ENCODE measurements around the gene ORM2. TPM values are rescaled to one million over a fixed set of nuclear protein-coding genes. Genes with fewer than 3 reads are reported as not detected.

ORM2 gene
- total RNA-seq, 1 donor from 2014 or later: not detected

DNA sequence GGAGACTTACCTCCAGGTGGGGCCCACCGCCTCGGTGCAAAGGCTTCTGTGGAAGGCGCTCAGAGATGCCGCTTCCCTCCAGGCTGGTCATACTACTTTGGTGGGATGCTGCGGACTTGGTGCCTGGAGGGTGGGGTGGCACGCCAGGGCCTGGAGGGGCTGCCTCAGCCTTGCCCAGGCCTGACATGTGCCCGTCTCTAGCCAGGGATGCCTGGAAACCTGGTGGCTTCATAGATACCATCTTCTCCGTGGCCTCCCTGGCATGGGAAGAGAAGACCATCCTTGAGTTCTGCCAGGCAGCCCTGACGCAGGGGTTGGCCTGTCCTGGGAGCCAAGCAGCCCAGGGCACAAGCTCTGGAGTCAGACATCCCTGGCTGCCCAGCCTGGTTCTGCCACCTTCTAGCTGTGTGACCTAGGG lies 28.3 kb downstream of the ORM2 start:
- ATAC-seq (ENCODE audit: low read depth) (no peak), DNase-seq (no peak)
- CTCF ChIA-PET: no interaction called here
- Mint-ChIP-seq H3K9me3 (no peaks in the 10 kb centered on the region), H3K4me3 (no peak overlapping the region), H3K27ac (peak overlapping the region; percentile 82), H3K4me1 (peaks cover 21% of the 10 kb centered on the region), H3K36me3 (ENCODE audit: low read depth) (peaks cover 94% of the 10 kb centered on the region), H3K27me3 (no peaks in the 10 kb centered on the region)
- TF ChIP-seq, protein P1, sequence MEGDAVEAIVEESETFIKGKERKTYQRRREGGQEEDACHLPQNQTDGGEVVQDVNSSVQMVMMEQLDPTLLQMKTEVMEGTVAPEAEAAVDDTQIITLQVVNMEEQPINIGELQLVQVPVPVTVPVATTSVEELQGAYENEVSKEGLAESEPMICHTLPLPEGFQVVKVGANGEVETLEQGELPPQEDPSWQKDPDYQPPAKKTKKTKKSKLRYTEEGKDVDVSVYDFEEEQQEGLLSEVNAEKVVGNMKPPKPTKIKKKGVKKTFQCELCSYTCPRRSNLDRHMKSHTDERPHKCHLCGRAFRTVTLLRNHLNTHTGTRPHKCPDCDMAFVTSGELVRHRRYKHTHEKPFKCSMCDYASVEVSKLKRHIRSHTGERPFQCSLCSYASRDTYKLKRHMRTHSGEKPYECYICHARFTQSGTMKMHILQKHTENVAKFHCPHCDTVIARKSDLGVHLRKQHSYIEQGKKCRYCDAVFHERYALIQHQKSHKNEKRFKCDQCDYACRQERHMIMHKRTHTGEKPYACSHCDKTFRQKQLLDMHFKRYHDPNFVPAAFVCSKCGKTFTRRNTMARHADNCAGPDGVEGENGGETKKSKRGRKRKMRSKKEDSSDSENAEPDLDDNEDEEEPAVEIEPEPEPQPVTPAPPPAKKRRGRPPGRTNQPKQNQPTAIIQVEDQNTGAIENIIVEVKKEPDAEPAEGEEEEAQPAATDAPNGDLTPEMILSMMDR (IDR thresholded peaks at IDR 0.05): no peak
- intact Hi-C loops (cut with micrococcal nuclease): no loop called here
- POLR2A ChIA-PET: interaction anchor here (1.4 to 1.6 kb wide), 2 partner anchors 15 to 30 kb away, joined by 4 to 5 read pairs; partner anchors contain the start of gene AKNA

DNA sequence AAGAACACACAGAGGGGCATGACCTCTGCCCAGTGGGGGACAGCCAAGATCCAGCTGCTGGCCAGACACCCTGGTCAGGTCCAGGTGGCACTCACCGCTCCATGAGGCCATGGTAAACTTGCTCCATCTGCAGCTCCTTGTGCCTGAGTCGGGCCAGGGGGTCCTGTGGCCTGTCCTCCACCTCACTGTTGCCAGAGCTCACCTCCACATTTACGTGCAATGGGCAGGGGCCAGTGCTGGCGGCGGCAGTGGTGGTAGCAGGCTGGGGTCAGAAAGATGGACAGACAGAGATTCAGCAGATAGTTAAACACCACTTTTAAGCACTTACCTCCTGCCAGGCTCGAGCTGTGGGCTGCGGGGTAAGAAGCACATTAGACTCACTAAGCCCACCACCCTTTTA lies 30.1 kb downstream of the ORM2 start:
- TF ChIP-seq, protein P1 (IDR thresholded peaks at IDR 0.05): no peak
- DNase-seq (no peak), ATAC-seq (ENCODE audit: low read depth) (no peak)
- CTCF ChIA-PET: no interaction called here
- Mint-ChIP-seq H3K4me3 (no peak overlapping the region), H3K9me3 (peaks cover 3% of the 10 kb centered on the region), H3K36me3 (ENCODE audit: low read depth) (peaks cover 99% of the 10 kb centered on the region), H3K27me3 (no peaks in the 10 kb centered on the region), H3K27ac (peak overlapping the region; percentile 65), H3K4me1 (peaks cover 39% of the 10 kb centered on the region)
- POLR2A ChIA-PET: no interaction called here
- intact Hi-C loops (cut with micrococcal nuclease): no loop called here

DNA sequence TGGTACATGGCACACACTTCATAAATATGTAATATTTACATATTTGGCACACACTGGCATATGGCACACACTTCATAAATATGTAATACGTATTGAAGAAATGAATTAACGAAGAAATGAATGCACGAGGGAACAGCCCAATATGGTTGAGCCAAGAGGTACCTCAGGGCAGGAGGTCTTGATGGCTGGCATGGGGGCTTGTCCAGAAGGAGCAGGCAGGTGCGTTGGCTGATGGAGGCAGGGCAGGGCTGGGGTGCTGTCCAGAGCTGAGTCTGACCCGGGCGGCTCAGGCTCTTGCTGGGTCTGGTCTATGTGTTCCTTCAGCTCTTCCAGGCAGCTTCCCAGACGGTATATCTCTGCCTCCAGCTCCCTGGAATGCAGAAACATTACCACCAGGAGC lies 31.9 kb downstream of the ORM2 start:
- DNase-seq (no peak), ATAC-seq (ENCODE audit: low read depth) (no peak)
- intact Hi-C loops (cut with micrococcal nuclease): no loop called here
- peaks cover 95% of the 10 kb centered on the region for H3K36me3 Mint-ChIP-seq (ENCODE audit: low read depth)
- H3K27me3 Mint-ChIP-seq: no peaks in the 10 kb centered on the region
- ChIA-PET POLR2A (interaction anchor here (1.5 to 15.2 kb wide), 4 partner anchors 8 to 31 kb away, joined by 4 to 913 read pairs (median 34); partner anchors contain the start of gene AKNA), CTCF (no interaction called here)
- no peak overlapping the region for H3K4me3 Mint-ChIP-seq
- TF ChIP-seq, protein P1 (IDR thresholded peaks at IDR 0.05): no peak
- peak overlapping the region; percentile 82 for H3K27ac Mint-ChIP-seq
- H3K9me3 Mint-ChIP-seq: peaks cover 4% of the 10 kb centered on the region
- H3K4me1 Mint-ChIP-seq: peaks cover 55% of the 10 kb centered on the region

DNA sequence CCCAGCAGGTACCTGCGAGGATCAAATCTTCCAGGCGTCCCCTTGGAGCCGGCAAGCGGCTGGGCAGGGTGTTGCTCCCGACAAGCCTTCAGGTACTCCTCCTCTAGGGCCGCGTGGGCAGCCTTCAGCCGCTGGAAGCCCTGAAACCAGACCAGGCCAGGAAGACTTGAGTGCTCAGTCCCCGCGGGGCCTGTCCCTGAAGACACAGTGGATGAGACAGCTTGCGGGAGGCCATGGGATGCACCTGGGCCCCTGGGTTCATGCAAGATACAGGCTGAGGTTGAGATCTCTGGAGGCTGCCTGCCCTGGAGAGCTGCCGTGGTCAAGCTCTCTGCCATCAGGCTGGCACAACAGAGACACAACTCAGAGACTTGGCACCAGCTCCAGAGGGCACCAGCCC lies 32.7 kb downstream of the ORM2 start:
- TF ChIP-seq, protein P1 (IDR thresholded peaks at IDR 0.05): no peak
- intact Hi-C loops (cut with micrococcal nuclease): no loop called here
- Mint-ChIP-seq H3K9me3 (peaks cover 4% of the 10 kb centered on the region), H3K27ac (peak overlapping the region; percentile 88), H3K36me3 (ENCODE audit: low read depth) (peaks cover 95% of the 10 kb centered on the region), H3K27me3 (no peaks in the 10 kb centered on the region), H3K4me3 (no peak overlapping the region), H3K4me1 (peaks cover 64% of the 10 kb centered on the region)
- CTCF ChIA-PET: interaction anchor here (1.1 to 2.5 kb wide), 3 partner anchors 23 to 44 kb away, joined by 3 to 8 read pairs (median 6); no protein-coding TSS in a partner anchor
- POLR2A ChIA-PET: interaction anchor here (1.5 to 15.2 kb wide), 4 partner anchors 8 to 30 kb away, joined by 4 to 913 read pairs (median 34); partner anchors contain the start of gene AKNA
- DNase-seq (no peak), ATAC-seq (ENCODE audit: low read depth) (no peak)

DNA sequence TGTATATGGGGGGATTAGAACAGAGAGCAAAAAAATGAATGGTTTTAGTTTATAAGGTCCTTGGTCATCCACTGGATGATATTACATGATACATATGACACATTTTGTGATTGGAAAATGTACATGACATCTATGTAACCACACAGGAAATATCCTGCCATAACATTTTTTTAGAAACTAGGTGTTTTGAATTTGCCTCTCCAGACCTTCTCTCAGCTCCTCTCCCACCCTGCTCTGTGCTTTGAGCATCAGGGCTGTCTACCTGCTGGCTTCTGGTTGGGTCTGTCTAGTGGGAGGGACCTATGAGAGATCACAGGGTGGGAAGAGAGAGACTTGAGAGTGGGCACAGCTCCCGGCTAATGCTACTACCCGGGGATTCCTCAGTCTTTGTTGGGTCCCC lies 33.8 kb downstream of the ORM2 start:
- ATAC-seq (ENCODE audit: low read depth) (no peak), DNase-seq (no peak)
- peak overlapping the region; percentile 88 for H3K27ac Mint-ChIP-seq
- H3K4me1 Mint-ChIP-seq: peaks cover 74% of the 10 kb centered on the region
- ChIA-PET POLR2A (interaction anchor here (1.0 to 15.2 kb wide), 6 partner anchors 10 to 29 kb away, joined by 4 to 913 read pairs (median 20); partner anchors contain the start of gene AKNA), CTCF (interaction anchor here (1.0 to 2.5 kb wide), 8 partner anchors 9 to 43 kb away, joined by 3 to 9 read pairs (median 4); partner anchors contain the start of gene AKNA)
- peaks cover 95% of the 10 kb centered on the region for H3K36me3 Mint-ChIP-seq (ENCODE audit: low read depth)
- H3K9me3 Mint-ChIP-seq: peaks cover 4% of the 10 kb centered on the region
- H3K4me3 Mint-ChIP-seq: peak overlapping the region; percentile 24
- TF ChIP-seq, protein P1 (IDR thresholded peaks at IDR 0.05): no peak
- H3K27me3 Mint-ChIP-seq: no peaks in the 10 kb centered on the region
- intact Hi-C loops (cut with micrococcal nuclease): no loop called here
